WTC11 (cell line): ENCODE data around the gene PUDP. TPM values are rescaled to one million over a fixed set of nuclear protein-coding genes. Genes with fewer than 3 reads are reported as not detected.

ENCODE experiments used
- ATAC-seq: fragments of 200-7000 bp; cut with Tn5 transposase; 2 replicates; pipeline ENCODE4 v1.10.0; 2021; ENCODE audit warnings: mild to moderate bottlenecking, moderate library complexity
- CTCF ChIA-PET: fragments of 300-600 bp; sonication (Branson Sonifier 250); formaldehyde crosslinking; loops from one replicate; lab custom pipeline; 2021; ENCODE audit warnings: antibody characterized with exemption; lab: Charles Lee
- POLR2A ChIA-PET: fragments of 350-600 bp; sonication (Branson Sonifier 250); formaldehyde crosslinking; loops from one replicate; lab custom pipeline; 2021; ENCODE audit warnings: antibody characterized with exemption; lab: Charles Lee
- DNase-seq: peaks from one replicate; pipeline ENCODE4 v3.0.0; 2021; ENCODE audit warnings: low spot score
- H3K27ac Mint-ChIP-seq: 2 replicates; pipeline ENCODE4 v1.8.0; 2021; ENCODE audit warnings: mixed read lengths
- H3K27me3 Mint-ChIP-seq: 2 replicates; pipeline ENCODE4 v1.8.0; 2021; ENCODE audit warnings: low read depth, mild to moderate bottlenecking, moderate library complexity, mixed read lengths
- H3K36me3 Mint-ChIP-seq: 2 replicates; pipeline ENCODE4 v1.8.0; 2021; ENCODE audit warnings: mixed read lengths
- H3K4me1 Mint-ChIP-seq: 2 replicates; pipeline ENCODE4 v1.8.0; 2022; ENCODE audit warnings: mixed read lengths
- H3K4me3 Mint-ChIP-seq: 2 replicates; pipeline ENCODE4 v1.8.0; 2021; ENCODE audit warnings: mild to moderate bottlenecking, moderate library complexity, mixed read lengths
- H3K9me3 Mint-ChIP-seq: 2 replicates; pipeline ENCODE4 v1.8.0; 2021; ENCODE audit warnings: mixed read lengths
- AR ChIP-seq: fragments of 250-450 bp; sonication (Bioruptor Pico); IDR thresholded peaks from 2 replicates; pipeline ENCODE4 v1.9.0; 2021; ENCODE audit warnings: mild to moderate bottlenecking
- CREM ChIP-seq: sonication (generic); formaldehyde crosslinking; IDR thresholded peaks from 2 replicates; pipeline ENCODE4 v1.8.1; 2022; ENCODE audit warnings: mild to moderate bottlenecking, missing genetic modification reagents, moderate library complexity
- E2F5 ChIP-seq: sonication (generic); formaldehyde crosslinking; IDR thresholded peaks from 2 replicates; pipeline ENCODE4 v1.8.1; 2022; ENCODE audit warnings: mild to moderate bottlenecking, moderate library complexity, missing genetic modification reagents
- EMX1 ChIP-seq: fragments of 250-450 bp; sonication (Bioruptor Pico); IDR thresholded peaks from 2 replicates; pipeline ENCODE4 v1.8.0; 2021; ENCODE audit warnings: mild to moderate bottlenecking
- ESRRA ChIP-seq: sonication (generic); formaldehyde crosslinking; IDR thresholded peaks from 2 replicates; pipeline ENCODE4 v1.8.1; 2022; ENCODE audit warnings: mild to moderate bottlenecking, missing genetic modification reagents, borderline replicate concordance
- FOXJ3 ChIP-seq: sonication (generic); formaldehyde crosslinking; IDR thresholded peaks from 2 replicates; pipeline ENCODE4 v1.9.0; 2021; ENCODE audit warnings: missing genetic modification reagents, mild to moderate bottlenecking, borderline replicate concordance
- FOXP4 ChIP-seq: sonication (generic); formaldehyde crosslinking; IDR thresholded peaks from 2 replicates; pipeline ENCODE4 v1.8.0; 2022; ENCODE audit warnings: mild to moderate bottlenecking, missing genetic modification reagents
- IRF1 ChIP-seq: sonication (generic); formaldehyde crosslinking; IDR thresholded peaks from 2 replicates; pipeline ENCODE4 v1.8.0; 2023; ENCODE audit warnings: missing genetic modification reagents
- MLX ChIP-seq: sonication (generic); formaldehyde crosslinking; IDR thresholded peaks from 2 replicates; pipeline ENCODE4 v1.8.1; 2023; ENCODE audit warnings: mild to moderate bottlenecking, missing genetic modification reagents, moderate library complexity
- NFE2L1 ChIP-seq: sonication (generic); formaldehyde crosslinking; IDR thresholded peaks from 2 replicates; pipeline ENCODE4 v1.8.1; 2023; ENCODE audit warnings: missing genetic modification reagents
- NR1H2 ChIP-seq: sonication (generic); formaldehyde crosslinking; IDR thresholded peaks from 2 replicates; pipeline ENCODE4 v1.9.0; 2021; ENCODE audit warnings: mild to moderate bottlenecking, moderate library complexity, missing genetic modification reagents
- NR2C2 ChIP-seq: sonication (generic); formaldehyde crosslinking; IDR thresholded peaks from 2 replicates; pipeline ENCODE4 v1.8.0; 2022; ENCODE audit warnings: mild to moderate bottlenecking, missing genetic modification reagents
- STAT6 ChIP-seq: sonication (generic); formaldehyde crosslinking; conservative IDR thresholded peaks from 2 replicates; pipeline ENCODE4 v1.8.1; 2023; ENCODE audit warnings: mild to moderate bottlenecking, low read depth, missing genetic modification reagents, moderate library complexity
- TP53 ChIP-seq: sonication (generic); formaldehyde crosslinking; IDR thresholded peaks from 2 replicates; pipeline ENCODE4 v1.8.1; 2023; ENCODE audit warnings: mild to moderate bottlenecking, missing genetic modification reagents
- ZNF263 ChIP-seq: sonication (generic); formaldehyde crosslinking; IDR thresholded peaks from 2 replicates; pipeline ENCODE4 v1.8.1; 2022; ENCODE audit warnings: low read depth, mild to moderate bottlenecking, moderate library complexity, missing genetic modification reagents
- ZNF281 ChIP-seq: sonication (generic); formaldehyde crosslinking; IDR thresholded peaks from 2 replicates; pipeline ENCODE4 v1.8.0; 2023; ENCODE audit warnings: mild to moderate bottlenecking, missing genetic modification reagents
- ZNF317 ChIP-seq: sonication (generic); formaldehyde crosslinking; IDR thresholded peaks from 2 replicates; pipeline ENCODE4 v1.8.1; 2023; ENCODE audit warnings: low read depth, mild to moderate bottlenecking, moderate library complexity, missing genetic modification reagents, borderline replicate concordance
- ZNF423 ChIP-seq: fragments of 250-450 bp; sonication (Bioruptor Pico); IDR thresholded peaks from 2 replicates; pipeline ENCODE4 v2.1.2; 2022; ENCODE audit warnings: mild to moderate bottlenecking, moderate library complexity
- ZNF532 ChIP-seq: fragments of 250-450 bp; sonication (Bioruptor Pico); IDR thresholded peaks from 2 replicates; pipeline ENCODE4 v1.9.0; 2021; ENCODE audit warnings: mild to moderate bottlenecking, borderline replicate concordance
- total RNA-seq: library from RNA; stranded (reverse); gene quantifications from 3 replicates; pipeline ENCODE4 v1.2.3, GENCODE V29; 2021

PUDP gene
- total RNA-seq, 1 experiment from 2014 or later = 20.8 TPM

GRCh38 chrX:7060444-7060843, 87.5 kb downstream of the PUDP start (continued):
- TF ChIP-seq ZNF532 (CRISPR knock-in tag) (no peak), MLX (CRISPR knock-in tag) (no peak), ZNF423 (CRISPR knock-in tag) (no peak), STAT6 (no peak), EMX1 (no peak), NR2C2 (CRISPR knock-in tag) (no peak), CREM (CRISPR knock-in tag) (no peak)

GRCh38 chrX:7059859-7060258, 88.1 kb downstream of the PUDP start:
- Mint-ChIP-seq H3K4me3 (no peak overlapping the region), H3K9me3 (no peaks in the 10 kb centered on the region), H3K4me1 (peaks cover 5% of the 10 kb centered on the region; the same call in 1 of the 2 replicates), H3K27ac (no peak overlapping the region), H3K27me3 (no peaks in the 10 kb centered on the region), H3K36me3 (peaks cover 11% of the 10 kb centered on the region; the same call in 1 of the 2 replicates)
- POLR2A ChIA-PET = no interaction called here
- CTCF ChIA-PET = no interaction called here
- DNase-seq (no peak), ATAC-seq (no peak)
- TF ChIP-seq IRF1 (no peak), ESRRA (CRISPR knock-in tag) (no peak), NR1H2 (CRISPR knock-in tag) (no peak), NFE2L1 (no peak), ZNF263 (CRISPR knock-in tag) (no peak), AR (CRISPR knock-in tag) (no peak), E2F5 (CRISPR knock-in tag) (no peak), FOXP4 (no peak), TP53 (CRISPR knock-in tag) (no peak), ZNF281 (CRISPR knock-in tag) (no peak), ZNF423 (CRISPR knock-in tag) (no peak), ZNF317 (CRISPR knock-in tag) (no peak), NR2C2 (CRISPR knock-in tag) (no peak), FOXJ3 (CRISPR knock-in tag) (no peak), CREM (CRISPR knock-in tag) (no peak)
